Liver (tissue), 9 donors: Measurements from ENCODE around the gene KCNQ1. TPM values are rescaled to one million over a fixed set of nuclear protein-coding genes. Genes with fewer than 3 reads are reported as not detected.

Experiments used
- DNase-seq: peaks from one replicate; pipeline ENCODE4 v3.0.0-alpha.2; 2017; ENCODE audit warnings: low spot score
- H3K27ac ChIP-seq, 2 donors: one replicate each; pipeline ENCODE4 v1.7.0; 2013; ENCODE audit warnings: inconsistent platforms in 2 of 2, low read length in 2 of 2, control low read depth in 1 of 2, low read depth in 1 of 2, mild to moderate bottlenecking in 1 of 2
- H3K27me3 ChIP-seq, 4 donors: one replicate each; pipeline versions ENCODE4 v1.6.1 to v1.7.0; 2013; ENCODE audit warnings: low read length in 3 of 4, inconsistent platforms in 1 of 4, mild to moderate bottlenecking in 1 of 4, moderate library complexity in 1 of 4; ENCODE audit not compliant: control insufficient read depth in 4 of 4, insufficient read depth in 4 of 4
- H3K36me3 ChIP-seq, 4 donors: one replicate each; pipeline versions ENCODE4 v1.6.1 to v1.7.0; 2013; ENCODE audit warnings: low read length in 3 of 4, mild to moderate bottlenecking in 3 of 4, low read depth in 1 of 4, moderate library complexity in 1 of 4; ENCODE audit not compliant: control insufficient read depth in 4 of 4, insufficient read depth in 3 of 4
- H3K4me1 ChIP-seq, 4 donors: one replicate each; pipeline versions ENCODE4 v1.6.1 to v1.7.0; 2013; ENCODE audit warnings: low read length in 3 of 4, mild to moderate bottlenecking in 3 of 4, moderate library complexity in 1 of 4; ENCODE audit not compliant: control insufficient read depth in 4 of 4, insufficient read depth in 4 of 4
- H3K4me3 ChIP-seq, 3 donors: one replicate each; pipeline versions ENCODE4 v1.6.1 to v1.7.0; 2013; ENCODE audit warnings: low read length in 3 of 3, control low read depth in 1 of 3, low read depth in 1 of 3, mild to moderate bottlenecking in 1 of 3
- H3K9ac ChIP-seq, 2 donors: one replicate each; pipeline ENCODE4 v1.7.0; 2013; ENCODE audit warnings: low read length in 2 of 2, mild to moderate bottlenecking in 2 of 2, moderate library complexity in 2 of 2, control low read depth in 1 of 2, low read depth in 1 of 2
- H3K9me3 ChIP-seq, 4 donors: one replicate each; pipeline versions ENCODE4 v1.6.1 to v1.7.0; 2013; ENCODE audit warnings: low read length in 3 of 4; ENCODE audit not compliant: control insufficient read depth in 4 of 4
- EGR1 ChIP-seq, 2 donors: IDR thresholded peaks; 2 replicates each; pipeline ENCODE4 v1.6.1; 2016 to 2018; ENCODE audit warnings: antibody characterized with exemption in 2 of 2, low read depth in 2 of 2
- FOXA1 ChIP-seq: IDR thresholded peaks from 2 replicates; pipeline ENCODE4 v1.6.1; 2016; ENCODE audit warnings: antibody characterized with exemption
- FOXA2 ChIP-seq: IDR thresholded peaks from 2 replicates; pipeline ENCODE4 v1.6.1; 2016; ENCODE audit warnings: antibody characterized with exemption
- GABPA ChIP-seq, 2 donors: IDR thresholded peaks in 1 of 2; conservative IDR thresholded peaks in 1 of 2; 2 replicates each; pipeline ENCODE4 v1.6.1; 2016; ENCODE audit warnings: antibody characterized with exemption in 2 of 2, mild to moderate bottlenecking in 1 of 2, moderate library complexity in 1 of 2
- HNF4G ChIP-seq: IDR thresholded peaks from 2 replicates; pipeline ENCODE4 v1.6.1; 2016; ENCODE audit warnings: antibody characterized with exemption
- JUND ChIP-seq, 2 donors: IDR thresholded peaks; 2 replicates each; pipeline ENCODE4 v1.6.1; 2016; ENCODE audit warnings: antibody characterized with exemption in 2 of 2
- RAD21 ChIP-seq, 2 donors: IDR thresholded peaks; 2 replicates each; pipeline ENCODE4 v1.6.1; 2016; ENCODE audit warnings: antibody characterized with exemption in 2 of 2, mild to moderate bottlenecking in 2 of 2
- RXRA ChIP-seq, 2 donors: IDR thresholded peaks; 2 replicates each; pipeline ENCODE4 v1.6.1; 2017 to 2018; ENCODE audit warnings: antibody characterized with exemption in 2 of 2, mild to moderate bottlenecking in 1 of 2
- TAF1 ChIP-seq: conservative IDR thresholded peaks from 2 replicates; pipeline ENCODE4 v1.6.1; 2016; ENCODE audit warnings: antibody characterized with exemption, mild to moderate bottlenecking
- YY1 ChIP-seq: IDR thresholded peaks from 2 replicates; pipeline ENCODE4 v1.6.1; 2016; ENCODE audit warnings: antibody characterized with exemption, mild to moderate bottlenecking
- WGBS: extraction: QIAGEN DNeasy Blood & Tissue Kit; methylation state at CpG from one replicate; pipeline ENCODE4 v1.1.7; 2013; 5-methylcytosine and 5-hydroxymethylcytosine counted together
- polyA plus RNA-seq, 2 donors: library from polyadenylated mRNA; stranded (reverse) in 1 of 2; unstranded in 1 of 2; fragments of 200-250 nt in 1 of 2; fragments of >200 nt in 1 of 2; fragmentation: Nextera tagmentation in 1 of 2; extraction: Ambion mirVana in 1 of 2; gene quantifications; one replicate each; pipeline versions ENCODE4 v1.2.1 to v1.2.3, GENCODE V29; 2013 to 2015
- total RNA-seq, 2 donors: library from RNA; depleted of rRNA; stranded (reverse); fragments of >200 nt; gene quantifications; one replicate each; pipeline ENCODE4 v1.2.3, GENCODE V29; 2014
- TF ChIP-seq, protein P1 (sequence below): IDR thresholded peaks from 2 replicates; pipeline ENCODE4 v1.6.1; 2016; ENCODE audit warnings: antibody characterized with exemption
- TF ChIP-seq, protein P2 (sequence below): fragments of 150-350 bp; IDR thresholded peaks from 2 replicates; pipeline ENCODE4 v1.5.1; 2017; ENCODE audit warnings: improper control_type of control experiment, low read depth, low read length; ENCODE audit not compliant: missing input control
- TF ChIP-seq, protein P3 (sequence below): IDR thresholded peaks from 2 replicates; pipeline ENCODE4 v1.6.1; 2016; ENCODE audit warnings: antibody characterized with exemption
- donor health status: healthy.
- donor health status: healthy.
- donor health status: healthy.
- donor health status: healthy.
- donor health status: healthy.

The KCNQ1 gene
- total and polyA plus RNA-seq, 4 donors = 0.31 to 2.2 (median 1.5) TPM

DNA sequence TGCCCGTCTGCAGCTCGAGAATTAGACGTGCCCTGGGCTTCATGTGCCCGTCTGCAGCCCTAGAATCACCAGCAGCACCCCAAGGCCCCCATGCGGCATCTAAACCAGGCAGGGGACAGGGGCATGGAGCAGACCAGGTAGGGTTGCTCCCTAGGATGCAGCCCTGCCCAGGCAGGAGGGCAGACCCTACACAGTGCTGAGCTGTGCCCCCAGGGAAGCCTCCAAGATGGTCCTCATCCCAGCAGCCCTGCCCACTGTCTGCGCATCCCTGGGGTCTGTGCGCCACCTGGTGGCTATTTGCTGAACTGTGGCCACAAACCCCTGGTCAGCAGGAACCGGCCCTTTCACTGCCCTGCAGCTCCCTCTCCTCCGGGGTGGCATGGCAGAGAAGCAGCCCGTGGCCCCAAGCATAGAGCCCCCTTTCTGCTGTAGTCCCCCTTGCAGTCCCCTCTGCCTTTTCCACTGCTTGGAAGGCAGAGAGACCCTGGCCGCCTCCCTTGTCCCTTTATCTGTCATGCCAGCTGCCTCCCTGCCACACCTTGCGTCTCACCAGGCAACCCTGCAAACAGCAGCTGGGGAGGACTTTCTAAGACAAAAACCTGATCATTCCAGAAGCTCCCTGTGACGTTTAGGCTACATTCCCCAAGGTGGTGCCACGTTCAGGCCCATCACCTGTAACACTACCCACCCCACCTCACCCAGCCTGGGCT lies 86.6 kb downstream of the KCNQ1 start:
- DNase-seq = peak; percentile 87
- Histone ChIP-seq H3K9ac (no peak overlapping the region), H3K4me1 (peaks cover 0 to 8% (median 5%) of the 10 kb centered on the region in 4 donors), H3K36me3 (no peaks in the 10 kb centered on the region), H3K27me3 (peaks cover 0 to 6% (median 0%) of the 10 kb centered on the region in 4 donors), H3K4me3 (no peak overlapping the region), H3K9me3 (no peaks in the 10 kb centered on the region), H3K27ac (no peak overlapping the region)
- WGBS = 35% methylated on average over 14 of the region's 14 CpGs
- TF ChIP-seq RAD21 (IDR thresholded peaks at IDR 0.05) = peak; percentile 89 to 95
- TF ChIP-seq, protein P1, sequence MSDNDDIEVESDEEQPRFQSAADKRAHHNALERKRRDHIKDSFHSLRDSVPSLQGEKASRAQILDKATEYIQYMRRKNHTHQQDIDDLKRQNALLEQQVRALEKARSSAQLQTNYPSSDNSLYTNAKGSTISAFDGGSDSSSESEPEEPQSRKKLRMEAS = no peak
- TF ChIP-seq, protein P2, sequence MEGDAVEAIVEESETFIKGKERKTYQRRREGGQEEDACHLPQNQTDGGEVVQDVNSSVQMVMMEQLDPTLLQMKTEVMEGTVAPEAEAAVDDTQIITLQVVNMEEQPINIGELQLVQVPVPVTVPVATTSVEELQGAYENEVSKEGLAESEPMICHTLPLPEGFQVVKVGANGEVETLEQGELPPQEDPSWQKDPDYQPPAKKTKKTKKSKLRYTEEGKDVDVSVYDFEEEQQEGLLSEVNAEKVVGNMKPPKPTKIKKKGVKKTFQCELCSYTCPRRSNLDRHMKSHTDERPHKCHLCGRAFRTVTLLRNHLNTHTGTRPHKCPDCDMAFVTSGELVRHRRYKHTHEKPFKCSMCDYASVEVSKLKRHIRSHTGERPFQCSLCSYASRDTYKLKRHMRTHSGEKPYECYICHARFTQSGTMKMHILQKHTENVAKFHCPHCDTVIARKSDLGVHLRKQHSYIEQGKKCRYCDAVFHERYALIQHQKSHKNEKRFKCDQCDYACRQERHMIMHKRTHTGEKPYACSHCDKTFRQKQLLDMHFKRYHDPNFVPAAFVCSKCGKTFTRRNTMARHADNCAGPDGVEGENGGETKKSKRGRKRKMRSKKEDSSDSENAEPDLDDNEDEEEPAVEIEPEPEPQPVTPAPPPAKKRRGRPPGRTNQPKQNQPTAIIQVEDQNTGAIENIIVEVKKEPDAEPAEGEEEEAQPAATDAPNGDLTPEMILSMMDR = peak; percentile 97
- TF ChIP-seq, protein P3, sequence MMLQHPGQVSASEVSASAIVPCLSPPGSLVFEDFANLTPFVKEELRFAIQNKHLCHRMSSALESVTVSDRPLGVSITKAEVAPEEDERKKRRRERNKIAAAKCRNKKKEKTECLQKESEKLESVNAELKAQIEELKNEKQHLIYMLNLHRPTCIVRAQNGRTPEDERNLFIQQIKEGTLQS = no peak

DNA sequence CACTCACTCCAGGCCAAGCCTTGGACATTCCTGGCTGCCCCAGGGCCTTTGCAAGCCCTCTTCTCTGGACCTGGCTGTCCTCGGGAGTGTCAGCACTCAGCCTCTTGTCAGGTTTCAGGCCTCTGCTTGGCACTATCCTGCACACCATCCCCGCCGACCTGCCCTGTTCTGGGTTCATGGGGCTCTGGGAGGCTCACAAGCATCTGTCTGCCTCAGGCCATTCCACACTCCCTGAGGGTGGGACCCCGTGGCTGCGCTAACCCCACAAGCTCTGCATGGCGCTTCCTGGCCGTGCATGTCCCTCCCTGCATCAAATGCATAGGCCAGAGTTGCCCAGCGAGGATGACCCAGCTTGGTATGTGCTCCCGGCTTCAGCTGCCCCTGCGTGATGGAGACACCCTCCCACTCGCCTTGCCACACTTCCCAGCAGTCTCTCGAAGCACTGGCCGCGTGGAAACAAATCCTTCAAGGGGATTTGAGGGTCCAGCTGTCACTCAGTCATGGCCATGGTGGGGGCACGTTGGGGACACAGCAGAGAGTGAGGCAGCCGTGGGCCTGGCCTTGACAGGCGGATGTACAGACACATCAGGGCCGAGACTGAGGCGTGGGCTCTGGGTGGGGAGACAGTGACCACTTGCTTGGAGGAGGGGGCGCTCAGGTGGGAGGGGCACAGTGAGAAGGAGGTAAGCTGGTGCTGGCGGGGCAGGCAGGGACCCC lies 87.3 kb downstream of the KCNQ1 start:
- Histone ChIP-seq H3K4me3 (no peak overlapping the region), H3K36me3 (no peaks in the 10 kb centered on the region), H3K9ac (no peak overlapping the region), H3K4me1 (peaks cover 0 to 8% (median 5%) of the 10 kb centered on the region in 4 donors), H3K9me3 (no peaks in the 10 kb centered on the region), H3K27me3 (peaks cover 0 to 6% (median 0%) of the 10 kb centered on the region in 4 donors), H3K27ac (no peak overlapping the region)
- DNase-seq = no peak
- 70% methylated on average over 21 of the region's 21 CpGs for WGBS
- no peak for TF ChIP-seq GABPA (IDR thresholded peaks at IDR 0.05 in 1 of 2, conservative IDR thresholded peaks at IDR 0.05 in 1 of 2)
- no peak for TF ChIP-seq RAD21 (IDR thresholded peaks at IDR 0.05)
- no peak for TF ChIP-seq TAF1
- no peak for TF ChIP-seq EGR1 (IDR thresholded peaks at IDR 0.05; ENCODE audit: low read depth in 2 of 2)
- TF ChIP-seq FOXA1 = no peak
- TF ChIP-seq HNF4G = no peak
- no peak for TF ChIP-seq FOXA2
- TF ChIP-seq RXRA (IDR thresholded peaks at IDR 0.05) = no peak
- no peak for TF ChIP-seq JUND (IDR thresholded peaks at IDR 0.05)
- TF ChIP-seq, protein P1 = no peak
- no peak for TF ChIP-seq YY1
